WTC11 (cell line): Measurements from ENCODE around the gene WNT3A. TPM values are rescaled to one million over a fixed set of nuclear protein-coding genes. Genes with fewer than 3 reads are reported as not detected.

Experiments used
- ATAC-seq: fragments of 200-7000 bp; cut with Tn5 transposase; 2 replicates; pipeline ENCODE4 v1.10.0; 2021; ENCODE audit warnings: mild to moderate bottlenecking, moderate library complexity
- CTCF ChIA-PET: fragments of 300-600 bp; sonication (Branson Sonifier 250); formaldehyde crosslinking; loops from one replicate; lab custom pipeline; 2021; ENCODE audit warnings: antibody characterized with exemption; lab: Charles Lee
- POLR2A ChIA-PET: fragments of 350-600 bp; sonication (Branson Sonifier 250); formaldehyde crosslinking; loops from one replicate; lab custom pipeline; 2021; ENCODE audit warnings: antibody characterized with exemption; lab: Charles Lee
- DNase-seq: peaks from one replicate; pipeline ENCODE4 v3.0.0; 2021; ENCODE audit warnings: low spot score
- H3K27ac Mint-ChIP-seq: 2 replicates; pipeline ENCODE4 v1.8.0; 2021; ENCODE audit warnings: mixed read lengths
- H3K27me3 Mint-ChIP-seq: 2 replicates; pipeline ENCODE4 v1.8.0; 2021; ENCODE audit warnings: low read depth, mild to moderate bottlenecking, moderate library complexity, mixed read lengths
- H3K36me3 Mint-ChIP-seq: 2 replicates; pipeline ENCODE4 v1.8.0; 2021; ENCODE audit warnings: mixed read lengths
- H3K4me1 Mint-ChIP-seq: 2 replicates; pipeline ENCODE4 v1.8.0; 2022; ENCODE audit warnings: mixed read lengths
- H3K4me3 Mint-ChIP-seq: 2 replicates; pipeline ENCODE4 v1.8.0; 2021; ENCODE audit warnings: mild to moderate bottlenecking, moderate library complexity, mixed read lengths
- H3K9me3 Mint-ChIP-seq: 2 replicates; pipeline ENCODE4 v1.8.0; 2021; ENCODE audit warnings: mixed read lengths
- AFF4 ChIP-seq: sonication (generic); formaldehyde crosslinking; IDR thresholded peaks from 2 replicates; pipeline ENCODE4 v1.8.1; 2023; ENCODE audit warnings: mild to moderate bottlenecking, missing genetic modification reagents, borderline replicate concordance
- ELF4 ChIP-seq: sonication (generic); formaldehyde crosslinking; IDR thresholded peaks from 2 replicates; pipeline ENCODE4 v1.8.1; 2022; ENCODE audit warnings: low read depth, mild to moderate bottlenecking, moderate library complexity, missing genetic modification reagents
- FOXK1 ChIP-seq: sonication (generic); formaldehyde crosslinking; IDR thresholded peaks from 2 replicates; pipeline ENCODE4 v1.8.0; 2022; ENCODE audit warnings: mild to moderate bottlenecking, moderate library complexity, missing genetic modification reagents
- FOXP4 ChIP-seq: sonication (generic); formaldehyde crosslinking; IDR thresholded peaks from 2 replicates; pipeline ENCODE4 v1.8.0; 2022; ENCODE audit warnings: mild to moderate bottlenecking, missing genetic modification reagents
- GABPB1 ChIP-seq: sonication (generic); formaldehyde crosslinking; IDR thresholded peaks from 2 replicates; pipeline ENCODE4 v1.8.1; 2023; ENCODE audit warnings: mild to moderate bottlenecking, missing genetic modification reagents
- GTF2I ChIP-seq: fragments of 250-450 bp; sonication (Bioruptor Pico); conservative IDR thresholded peaks from 2 replicates; pipeline ENCODE4 v1.4.0; 2021; ENCODE audit warnings: mild to moderate bottlenecking
- IRF2 ChIP-seq: sonication (generic); formaldehyde crosslinking; IDR thresholded peaks from 2 replicates; pipeline ENCODE4 v1.8.0; 2022; ENCODE audit warnings: low read depth, missing genetic modification reagents, borderline replicate concordance
- JAZF1 ChIP-seq: fragments of 250-450 bp; sonication (Bioruptor Pico); IDR thresholded peaks from 2 replicates; pipeline ENCODE4 v1.9.0; 2021; ENCODE audit warnings: moderate library complexity, mild to moderate bottlenecking, inconsistent platforms
- KAT7 ChIP-seq: sonication (generic); formaldehyde crosslinking; IDR thresholded peaks from 2 replicates; pipeline ENCODE4 v1.8.1; 2023; ENCODE audit warnings: missing genetic modification reagents, mild to moderate bottlenecking, borderline replicate concordance
- NFATC4 ChIP-seq: fragments of 250-450 bp; sonication (Bioruptor Pico); IDR thresholded peaks from 2 replicates; pipeline ENCODE4 v1.9.0; 2021; ENCODE audit warnings: mild to moderate bottlenecking
- NFE2L1 ChIP-seq: sonication (generic); formaldehyde crosslinking; IDR thresholded peaks from 2 replicates; pipeline ENCODE4 v1.8.1; 2023; ENCODE audit warnings: missing genetic modification reagents
- NR2C2 ChIP-seq: sonication (generic); formaldehyde crosslinking; IDR thresholded peaks from 2 replicates; pipeline ENCODE4 v1.8.0; 2022; ENCODE audit warnings: mild to moderate bottlenecking, missing genetic modification reagents
- RORB ChIP-seq: fragments of 250-450 bp; sonication (Bioruptor Pico); IDR thresholded peaks from 2 replicates; pipeline ENCODE4 v1.9.0; 2021; ENCODE audit warnings: mild to moderate bottlenecking
- SMAD3 ChIP-seq: sonication (generic); formaldehyde crosslinking; IDR thresholded peaks from 2 replicates; pipeline ENCODE4 v1.8.0; 2022; ENCODE audit warnings: missing genetic modification reagents, mild to moderate bottlenecking, borderline replicate concordance
- SOX15 ChIP-seq: fragments of 250-450 bp; sonication (Bioruptor Pico); IDR thresholded peaks from 2 replicates; pipeline ENCODE4 v1.9.0; 2021; ENCODE audit warnings: mild to moderate bottlenecking
- ZMAT4 ChIP-seq: fragments of 250-450 bp; sonication (Bioruptor Pico); IDR thresholded peaks from 2 replicates; pipeline ENCODE4 v1.9.0; 2021; ENCODE audit warnings: mild to moderate bottlenecking
- ZNF317 ChIP-seq: sonication (generic); formaldehyde crosslinking; IDR thresholded peaks from 2 replicates; pipeline ENCODE4 v1.8.1; 2023; ENCODE audit warnings: low read depth, mild to moderate bottlenecking, moderate library complexity, missing genetic modification reagents, borderline replicate concordance
- total RNA-seq: library from RNA; stranded (reverse); gene quantifications from 3 replicates; pipeline ENCODE4 v1.2.3, GENCODE V29; 2021
- TF ChIP-seq, protein P1 (sequence below): fragments of 200-600 bp; IDR thresholded peaks from 2 replicates; pipeline ENCODE4 v1.8.0; 2022; ENCODE audit warnings: antibody characterized with exemption
- TF ChIP-seq, protein P2 (sequence below): sonication (generic); formaldehyde crosslinking; IDR thresholded peaks from 2 replicates; pipeline ENCODE4 v1.8.1; 2022; ENCODE audit warnings: missing genetic modification reagents, borderline replicate concordance

The WNT3A gene
- total RNA-seq, 1 experiment from 2014 or later, result 0.17 TPM

GRCh38 chr1:228073857-228074545, 67.2 kb downstream of the WNT3A start:
- ATAC-seq (peak; percentile 77), DNase-seq (peak; percentile 67)
- peaks cover 92% of the 10 kb centered on the region for H3K27me3 Mint-ChIP-seq
- no peak overlapping the region for H3K27ac Mint-ChIP-seq
- H3K4me1 Mint-ChIP-seq, result peaks cover 8% of the 10 kb centered on the region
- H3K36me3 Mint-ChIP-seq, result no peaks in the 10 kb centered on the region
- no peak overlapping the region for H3K4me3 Mint-ChIP-seq
- TF ChIP-seq, protein P1, sequence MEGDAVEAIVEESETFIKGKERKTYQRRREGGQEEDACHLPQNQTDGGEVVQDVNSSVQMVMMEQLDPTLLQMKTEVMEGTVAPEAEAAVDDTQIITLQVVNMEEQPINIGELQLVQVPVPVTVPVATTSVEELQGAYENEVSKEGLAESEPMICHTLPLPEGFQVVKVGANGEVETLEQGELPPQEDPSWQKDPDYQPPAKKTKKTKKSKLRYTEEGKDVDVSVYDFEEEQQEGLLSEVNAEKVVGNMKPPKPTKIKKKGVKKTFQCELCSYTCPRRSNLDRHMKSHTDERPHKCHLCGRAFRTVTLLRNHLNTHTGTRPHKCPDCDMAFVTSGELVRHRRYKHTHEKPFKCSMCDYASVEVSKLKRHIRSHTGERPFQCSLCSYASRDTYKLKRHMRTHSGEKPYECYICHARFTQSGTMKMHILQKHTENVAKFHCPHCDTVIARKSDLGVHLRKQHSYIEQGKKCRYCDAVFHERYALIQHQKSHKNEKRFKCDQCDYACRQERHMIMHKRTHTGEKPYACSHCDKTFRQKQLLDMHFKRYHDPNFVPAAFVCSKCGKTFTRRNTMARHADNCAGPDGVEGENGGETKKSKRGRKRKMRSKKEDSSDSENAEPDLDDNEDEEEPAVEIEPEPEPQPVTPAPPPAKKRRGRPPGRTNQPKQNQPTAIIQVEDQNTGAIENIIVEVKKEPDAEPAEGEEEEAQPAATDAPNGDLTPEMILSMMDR, result 0 out of 2 replicates have a peak, but pooled peaks have one; percentile 13
- TF ChIP-seq, protein P2, sequence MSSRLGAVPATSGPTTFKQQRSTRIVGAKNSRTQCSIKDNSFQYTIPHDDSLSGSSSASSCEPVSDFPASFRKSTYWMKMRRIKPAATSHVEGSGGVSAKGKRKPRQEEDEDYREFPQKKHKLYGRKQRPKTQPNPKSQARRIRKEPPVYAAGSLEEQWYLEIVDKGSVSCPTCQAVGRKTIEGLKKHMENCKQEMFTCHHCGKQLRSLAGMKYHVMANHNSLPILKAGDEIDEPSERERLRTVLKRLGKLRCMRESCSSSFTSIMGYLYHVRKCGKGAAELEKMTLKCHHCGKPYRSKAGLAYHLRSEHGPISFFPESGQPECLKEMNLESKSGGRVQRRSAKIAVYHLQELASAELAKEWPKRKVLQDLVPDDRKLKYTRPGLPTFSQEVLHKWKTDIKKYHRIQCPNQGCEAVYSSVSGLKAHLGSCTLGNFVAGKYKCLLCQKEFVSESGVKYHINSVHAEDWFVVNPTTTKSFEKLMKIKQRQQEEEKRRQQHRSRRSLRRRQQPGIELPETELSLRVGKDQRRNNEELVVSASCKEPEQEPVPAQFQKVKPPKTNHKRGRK (CRISPR knock-in tag), result no peak
- no peak for TF ChIP-seq RORB (CRISPR knock-in tag)
- no peak for TF ChIP-seq KAT7
- no peak for TF ChIP-seq ZNF317 (CRISPR knock-in tag)
- no peak for TF ChIP-seq ZMAT4 (CRISPR knock-in tag)
- TF ChIP-seq SOX15 (CRISPR knock-in tag), result no peak
- TF ChIP-seq SMAD3 (CRISPR knock-in tag), result no peak
- H3K9me3 Mint-ChIP-seq, result no peaks in the 10 kb centered on the region
- POLR2A ChIA-PET, result interaction anchor here (1.0 kb wide), 2 partner anchors 13 to 75 kb away, joined by 3 read pairs; no protein-coding TSS in a partner anchor
- CTCF ChIA-PET, result interaction anchor here (0.5 to 2.7 kb wide), 9 partner anchors 8 to 687 kb away, joined by 3 to 62 read pairs (median 3); partner anchors contain the start of genes ARF1 and WNT3A

GRCh38 chr1:228074954-228075730, 68.3 kb downstream of the WNT3A start:
- no peak for DNase-seq
- H3K27me3 Mint-ChIP-seq, result peaks cover 98% of the 10 kb centered on the region
- no peak overlapping the region for H3K4me3 Mint-ChIP-seq
- H3K9me3 Mint-ChIP-seq, result no peaks in the 10 kb centered on the region
- no peaks in the 10 kb centered on the region for H3K36me3 Mint-ChIP-seq
- ChIA-PET POLR2A (no interaction called here), CTCF (interaction anchor here (1.7 to 4.7 kb wide), 5 partner anchors 15 to 76 kb away, joined by 3 to 62 read pairs (median 21); partner anchors contain the start of gene WNT3A)
- H3K4me1 Mint-ChIP-seq, result peaks cover 8% of the 10 kb centered on the region
- no peak overlapping the region for H3K27ac Mint-ChIP-seq
- no peak; the same call in 1 of the 2 replicates for ATAC-seq
- no peak for TF ChIP-seq IRF2 (CRISPR knock-in tag)
- TF ChIP-seq FOXP4 (CRISPR knock-in tag), result no peak
- TF ChIP-seq GABPB1 (CRISPR knock-in tag), result no peak
- no peak for TF ChIP-seq NR2C2
- no peak for TF ChIP-seq NFE2L1 (CRISPR knock-in tag)
- TF ChIP-seq JAZF1 (CRISPR knock-in tag), result no peak
- no peak for TF ChIP-seq FOXK1 (CRISPR knock-in tag)
- TF ChIP-seq NFATC4 (CRISPR knock-in tag), result no peak
- TF ChIP-seq AFF4, result no peak
- TF ChIP-seq ELF4 (CRISPR knock-in tag), result no peak
- no peak for TF ChIP-seq GTF2I (CRISPR knock-in tag)
- TF ChIP-seq ZMAT4 (CRISPR knock-in tag), result no peak
